ENCODE data around the gene RIN1. TPM values are rescaled to one million over a fixed set of nuclear protein-coding genes. Genes with fewer than 3 reads are reported as not detected.

The RIN1 gene
- total RNA-seq, 1 donor from 2014 or later = 4.3 TPM

GRCh38 chr11:66338276-66339161, 2.3 kb upstream of the RIN1 start:
- no peak for DNase-seq (ENCODE audit: low read depth, low spot score)
- no peak for TF ChIP-seq CTCF (conservative IDR thresholded peaks at IDR 0.05)
- Mint-ChIP-seq H3K36me3 (ENCODE audit: low read depth) (peaks cover 4% of the 10 kb centered on the region), H3K27ac (ENCODE audit: unreplicated experiment) (no peak overlapping the region), H3K4me3 (peak overlapping the region; percentile 49), H3K27me3 (ENCODE audit: low read depth) (no peaks in the 10 kb centered on the region), H3K4me1 (peaks cover 24% of the 10 kb centered on the region), H3K9me3 (no peaks in the 10 kb centered on the region)

- TF ChIP-seq CTCF (conservative IDR thresholded peaks at IDR 0.05) = no peak
- H3K9me3 Mint-ChIP-seq = no peaks in the 10 kb centered on the region
- H3K27me3 Mint-ChIP-seq (ENCODE audit: low read depth) = no peaks in the 10 kb centered on the region
- peaks cover 4% of the 10 kb centered on the region for H3K36me3 Mint-ChIP-seq (ENCODE audit: low read depth)
- no peak for DNase-seq (ENCODE audit: low read depth, low spot score)
- H3K27ac Mint-ChIP-seq (ENCODE audit: unreplicated experiment) = peak overlapping the region; percentile 62
- H3K4me1 Mint-ChIP-seq = peaks cover 20% of the 10 kb centered on the region
- H3K4me3 Mint-ChIP-seq = peak overlapping the region; percentile 93
These were observed 1.1 kb upstream of the RIN1 start for GRCh38 chr11:66337103-66337899.

- H3K36me3 Mint-ChIP-seq (ENCODE audit: low read depth) = no peaks in the 10 kb centered on the region
- H3K4me1 Mint-ChIP-seq = peaks cover 20% of the 10 kb centered on the region
- peak overlapping the region; percentile 35 for H3K27ac Mint-ChIP-seq (ENCODE audit: unreplicated experiment)
- TF ChIP-seq CTCF (conservative IDR thresholded peaks at IDR 0.05) = no peak
- peak overlapping the region; percentile 93 for H3K4me3 Mint-ChIP-seq
- H3K9me3 Mint-ChIP-seq = no peaks in the 10 kb centered on the region
- no peaks in the 10 kb centered on the region for H3K27me3 Mint-ChIP-seq (ENCODE audit: low read depth)
- no peak for DNase-seq (ENCODE audit: low read depth, low spot score)
These were observed 552 bp downstream of the RIN1 start for GRCh38 chr11:66335531-66336233.

- no peak overlapping the region for H3K27ac Mint-ChIP-seq (ENCODE audit: unreplicated experiment)
- H3K9me3 Mint-ChIP-seq = no peaks in the 10 kb centered on the region
- no peaks in the 10 kb centered on the region for H3K36me3 Mint-ChIP-seq (ENCODE audit: low read depth)
- DNase-seq (ENCODE audit: low read depth, low spot score) = no peak
- H3K4me1 Mint-ChIP-seq = peaks cover 20% of the 10 kb centered on the region
- H3K27me3 Mint-ChIP-seq (ENCODE audit: low read depth) = no peaks in the 10 kb centered on the region
- TF ChIP-seq CTCF (conservative IDR thresholded peaks at IDR 0.05) = no peak
- H3K4me3 Mint-ChIP-seq = no peak overlapping the region
These were observed 1.4 kb downstream of the RIN1 start for GRCh38 chr11:66334605-66335442.
